ENCODE results near the gene ITPKA.
"Not testable (repeated sequence)": the region's sequence is repeated elsewhere in the genome, so short reads cannot be mapped to it uniquely, and the experiment has no call there.

The ITPKA gene
- total RNA-seq = 0 to 0.36 (median 0.08) reads per million in 4 donors

DNA sequence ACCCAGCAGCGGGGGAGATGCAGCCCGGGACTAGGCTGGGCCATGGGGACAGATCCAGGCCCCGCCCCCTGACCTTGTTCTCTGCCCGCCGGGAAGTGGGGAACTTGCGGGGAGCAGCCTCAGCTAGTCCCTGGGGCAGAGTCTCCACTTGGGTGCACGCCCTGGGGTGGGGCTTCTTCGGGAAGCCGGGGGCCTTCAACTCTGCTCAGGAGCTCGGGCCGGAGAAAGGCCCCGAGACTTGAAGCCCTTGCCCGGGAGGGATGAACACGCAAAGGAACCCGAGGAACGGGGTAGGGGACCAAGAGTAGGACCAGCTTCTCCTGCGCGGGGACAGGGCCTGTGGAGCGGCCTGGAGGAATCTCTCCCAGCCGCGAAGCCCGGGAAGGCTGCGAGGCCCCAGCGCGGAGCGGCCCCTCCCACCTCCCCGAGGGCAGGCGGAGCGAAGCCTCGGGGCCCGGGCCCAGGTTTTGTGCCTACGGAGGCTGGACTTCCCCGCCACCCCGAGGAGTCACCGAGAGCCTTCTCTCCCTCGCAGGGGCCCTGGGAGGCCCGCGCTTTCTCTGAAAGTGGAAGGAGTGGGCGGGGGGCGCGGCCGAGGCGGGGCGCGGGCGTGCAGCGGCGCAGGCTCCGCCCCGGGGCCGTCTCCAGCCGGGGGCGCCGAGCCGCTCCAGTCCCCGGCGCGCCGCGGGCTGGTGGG, at the start of gene ITPKA:
TSS of gene ITPKA (plus strand) at position 670 of the 697 bp plus-strand sequence. CDS start 54 bp downstream, outside the sequence.
- peak; percentile 60 to 74 (median 71) for DNase-seq

- DNase-seq = no peak
These were observed 48.3 kb upstream of the ITPKA start for GRCh38 chr15:41445399-41445798.

- no peak for DNase-seq
These were observed 31.4 kb upstream of the ITPKA start for GRCh38 chr15:41462084-41462795.

GRCh38 chr15:41464889-41465580, 28.6 kb upstream of the ITPKA start:
- DNase-seq = no peak

GRCh38 chr15:41465822-41466421, 27.8 kb upstream of the ITPKA start:
- peak in 2 of 5 donors; percentile 17 to 53 for DNase-seq

GRCh38 chr15:41466711-41467110, 27.0 kb upstream of the ITPKA start:
- DNase-seq = no peak

GRCh38 chr15:41469644-41470043, 24.0 kb upstream of the ITPKA start:
- DNase-seq = not testable (repeated sequence)

GRCh38 chr15:41473418-41473817, 20.3 kb upstream of the ITPKA start:
- DNase-seq = no peak

- DNase-seq = no peak
These were observed 19.2 kb upstream of the ITPKA start for GRCh38 chr15:41474436-41474835.

GRCh38 chr15:41474941-41475340, 18.7 kb upstream of the ITPKA start:
- DNase-seq = no peak

DNA sequence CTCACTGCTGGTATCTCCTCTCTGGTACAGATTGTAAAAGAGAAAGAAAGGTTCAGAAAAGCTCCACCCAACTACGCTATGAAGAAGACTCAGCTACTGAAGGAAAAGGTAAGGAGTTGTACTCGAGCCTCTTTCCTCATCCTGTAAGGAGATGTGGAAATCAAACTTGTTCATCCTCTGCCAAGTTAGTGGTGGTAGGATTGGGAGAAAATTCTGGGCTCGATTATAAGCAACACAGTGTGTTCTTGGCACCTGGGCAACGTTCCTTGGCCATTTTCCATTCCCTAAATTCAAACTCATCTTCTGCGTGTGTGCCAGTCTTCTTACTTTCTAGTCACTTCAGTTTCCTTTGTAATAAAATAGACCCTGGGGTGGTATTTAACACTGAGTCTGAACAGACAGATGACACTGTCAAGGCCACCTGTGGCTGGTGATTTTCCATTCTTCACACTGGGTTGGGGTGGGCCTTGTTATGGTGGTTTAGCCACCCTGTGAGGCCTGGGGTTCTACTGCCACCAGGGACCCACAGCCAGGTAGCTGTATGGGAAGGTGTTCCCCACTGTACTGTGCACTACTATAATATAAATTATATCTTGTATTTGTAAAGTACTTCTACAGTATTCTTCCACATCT, 17.1 kb upstream of the ITPKA start:
- no peak for DNase-seq

GRCh38 chr15:41480396-41481140, 13.1 kb upstream of the ITPKA start:
- no peak for DNase-seq

GRCh38 chr15:41482110-41482877, 11.4 kb upstream of the ITPKA start:
- no peak for DNase-seq

- peak in 1 of 5 donors; percentile 38 for DNase-seq
These were observed 10.6 kb upstream of the ITPKA start for GRCh38 chr15:41483115-41483514.

- DNase-seq = peak in 1 of 5 donors; percentile 43
These were observed 10.2 kb upstream of the ITPKA start for GRCh38 chr15:41483519-41483918.

GRCh38 chr15:41484937-41485625, 8.6 kb upstream of the ITPKA start:
- DNase-seq = no peak

- no peak for DNase-seq
These were observed 7.4 kb upstream of the ITPKA start for GRCh38 chr15:41486286-41486685.

GRCh38 chr15:41487381-41487780, 6.3 kb upstream of the ITPKA start:
- no peak for DNase-seq

DNA sequence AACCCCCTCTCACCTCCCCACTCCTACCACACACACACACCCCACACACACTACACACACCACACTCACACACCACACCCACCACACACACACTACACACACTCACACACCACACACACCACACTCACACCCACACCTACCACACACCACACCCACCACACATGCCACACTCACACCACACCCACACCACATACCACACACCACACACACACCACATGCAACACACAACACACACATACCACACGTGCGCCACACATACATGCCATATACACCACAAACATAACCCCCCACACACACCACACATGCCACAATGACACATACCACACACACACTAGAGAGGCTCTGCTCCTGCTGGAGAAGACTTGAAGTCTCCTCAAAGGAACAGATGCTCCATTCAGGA, 5.9 kb upstream of the ITPKA start:
- DNase-seq = peak in 1 of 5 donors; percentile 52

GRCh38 chr15:41489641-41490040, 4.0 kb upstream of the ITPKA start:
- no peak for DNase-seq

Measured in T-helper 1 cell (primary cell).